ENCODE results near the gene TIMM29. TPM values are rescaled to one million over a fixed set of nuclear protein-coding genes. Genes with fewer than 3 reads are reported as not detected.
"Not testable (repeated sequence)": the region's sequence is repeated elsewhere in the genome, so short reads cannot be mapped to it uniquely, and the experiment has no call there.

TIMM29 gene
- total RNA-seq, 2 experiments from 2014 or later: 22.6 to 24.8 TPM

GRCh38 chr19:10945264-10945663, 16.7 kb downstream of the TIMM29 start:
- ATAC-seq (ENCODE audit: poor library complexity) (no peak), DNase-seq (no peak)
- Mint-ChIP-seq H3K27ac (no peak overlapping the region), H3K9me3 (no peaks in the 10 kb centered on the region), H3K4me3 (no peak overlapping the region), H3K27me3 (no peaks in the 10 kb centered on the region), H3K36me3 (ENCODE audit: low read depth) (no peaks in the 10 kb centered on the region), H3K4me1 (ENCODE audit: low read depth) (peaks cover 5% of the 10 kb centered on the region)
- H3K4me1 ChIP-seq (ENCODE audit: insufficient read depth, low read length): peaks cover 4% of the 10 kb centered on the region
- H3K9me3 ChIP-seq (ENCODE audit: control insufficient read depth in 1 of 2, insufficient read depth in 1 of 2, low read length in 2 of 2): no peaks in the 10 kb centered on the region
- H3K36me3 ChIP-seq (ENCODE audit: insufficient read depth, low read length): no peaks in the 10 kb centered on the region
- H3K27me3 ChIP-seq (ENCODE audit: control insufficient read depth in 1 of 2, insufficient read depth in 2 of 2, low read length in 2 of 2): no peaks in the 10 kb centered on the region
- no peak overlapping the region for H3K27ac ChIP-seq (ENCODE audit: low read depth in 1 of 2, low read length in 2 of 2)
- H3K4me3 ChIP-seq (ENCODE audit: low read length): no peak overlapping the region
- intact Hi-C loops (cut with DNase I, micrococcal nuclease): no loop called here
- no peak for TF ChIP-seq CTCF (IDR thresholded peaks at IDR 0.05)
- ChIA-PET POLR2A (no interaction called here), CTCF (interaction anchor here (1.1 kb wide), 1 partner anchor 90 kb away, joined by 4 read pairs; no protein-coding TSS in a partner anchor)

GRCh38 chr19:10946958-10947657, 18.5 kb downstream of the TIMM29 start:
- Mint-ChIP-seq H3K4me3 (no peak overlapping the region), H3K4me1 (ENCODE audit: low read depth) (peaks cover 2% of the 10 kb centered on the region), H3K36me3 (ENCODE audit: low read depth) (no peaks in the 10 kb centered on the region), H3K27ac (no peak overlapping the region), H3K9me3 (no peaks in the 10 kb centered on the region), H3K27me3 (no peaks in the 10 kb centered on the region)
- ChIA-PET POLR2A (no interaction called here), CTCF (no interaction called here)
- TF ChIP-seq CTCF (IDR thresholded peaks at IDR 0.05): no peak
- no peaks in the 10 kb centered on the region for H3K36me3 ChIP-seq (ENCODE audit: insufficient read depth, low read length)
- H3K4me3 ChIP-seq (ENCODE audit: low read length): no peak overlapping the region
- intact Hi-C loops (cut with DNase I, micrococcal nuclease): no loop called here
- no peaks in the 10 kb centered on the region for H3K9me3 ChIP-seq (ENCODE audit: control insufficient read depth in 1 of 2, insufficient read depth in 1 of 2, low read length in 2 of 2)
- no peaks in the 10 kb centered on the region for H3K27me3 ChIP-seq (ENCODE audit: control insufficient read depth in 1 of 2, insufficient read depth in 2 of 2, low read length in 2 of 2)
- peaks cover 2% of the 10 kb centered on the region for H3K4me1 ChIP-seq (ENCODE audit: insufficient read depth, low read length)
- DNase-seq (no peak), ATAC-seq (ENCODE audit: poor library complexity) (no peak)
- H3K27ac ChIP-seq (ENCODE audit: low read depth in 1 of 2, low read length in 2 of 2): no peak overlapping the region

GRCh38 chr19:10952809-10953208, 24.2 kb downstream of the TIMM29 start:
- TF ChIP-seq CTCF (IDR thresholded peaks at IDR 0.05): no peak
- H3K9me3 Mint-ChIP-seq: no peaks in the 10 kb centered on the region
- no peaks in the 10 kb centered on the region for H3K36me3 Mint-ChIP-seq (ENCODE audit: low read depth)
- no peak overlapping the region for H3K27ac ChIP-seq (ENCODE audit: low read depth in 1 of 2, low read length in 2 of 2)
- CTCF ChIA-PET: interaction anchor here (3.7 kb wide), 1 partner anchor 11 kb away, joined by 19 read pairs; no protein-coding TSS in a partner anchor
- H3K4me3 ChIP-seq (ENCODE audit: low read length): no peak overlapping the region
- no peaks in the 10 kb centered on the region for H3K4me1 Mint-ChIP-seq (ENCODE audit: low read depth)
- H3K4me3 Mint-ChIP-seq: no peak overlapping the region
- H3K4me1 ChIP-seq (ENCODE audit: insufficient read depth, low read length): no peaks in the 10 kb centered on the region
- no peaks in the 10 kb centered on the region for H3K27me3 ChIP-seq (ENCODE audit: control insufficient read depth in 1 of 2, insufficient read depth in 2 of 2, low read length in 2 of 2)
- ATAC-seq (ENCODE audit: poor library complexity): no peak
- POLR2A ChIA-PET: no interaction called here
- intact Hi-C loops (cut with DNase I, micrococcal nuclease): no loop called here
- no peaks in the 10 kb centered on the region for H3K9me3 ChIP-seq (ENCODE audit: control insufficient read depth in 1 of 2, insufficient read depth in 1 of 2, low read length in 2 of 2)
- DNase-seq: no peak
- no peaks in the 10 kb centered on the region for H3K36me3 ChIP-seq (ENCODE audit: insufficient read depth, low read length)
- H3K27me3 Mint-ChIP-seq: no peaks in the 10 kb centered on the region
- no peak overlapping the region for H3K27ac Mint-ChIP-seq

- DNase-seq; intact Hi-C loops (cut with DNase I, micrococcal nuclease); H3K27me3 Mint-ChIP-seq; H3K36me3 ChIP-seq (ENCODE audit: insufficient read depth, low read length); H3K9me3 Mint-ChIP-seq; H3K27ac ChIP-seq (ENCODE audit: low read depth in 1 of 2, low read length in 2 of 2); ATAC-seq (ENCODE audit: poor library complexity); H3K27me3 ChIP-seq (ENCODE audit: control insufficient read depth in 1 of 2, insufficient read depth in 2 of 2, low read length in 2 of 2); H3K4me3 ChIP-seq (ENCODE audit: low read length); H3K36me3 Mint-ChIP-seq (ENCODE audit: low read depth); H3K9me3 ChIP-seq (ENCODE audit: control insufficient read depth in 1 of 2, insufficient read depth in 1 of 2, low read length in 2 of 2): not testable (repeated sequence)
- Mint-ChIP-seq H3K4me1 (ENCODE audit: low read depth) (peaks cover 33% of the 10 kb centered on the region), H3K4me3 (peak overlapping the region; percentile 89), H3K27ac (peak overlapping the region; percentile 89)
- ChIA-PET POLR2A (interaction anchor here (0.6 to 1.7 kb wide), 5 partner anchors 17 to 476 kb away, joined by 3 to 8 read pairs (median 4); partner anchors contain the start of genes ODAD3, PRKCSH and TMED1), CTCF (interaction anchor here (0.8 to 1.3 kb wide), 2 partner anchors 17 kb away, joined by 5 to 8 read pairs; no protein-coding TSS in a partner anchor)
- H3K4me1 ChIP-seq (ENCODE audit: insufficient read depth, low read length): peaks cover 41% of the 10 kb centered on the region
These were observed 30.8 kb downstream of the TIMM29 start for GRCh38 chr19:10959277-10959968.

Measured in CD4-positive, alpha-beta T cell (primary cell).